ENCODE results near the gene RPUSD4. TPM values are rescaled to one million over a fixed set of nuclear protein-coding genes. Genes with fewer than 3 reads are reported as not detected.

Gene RPUSD4
- total and polyA plus RNA-seq, 2 experiments from 2014 or later: 20.8 to 60.8 TPM

GRCh38 chr11:126254819-126255218, 43.4 kb upstream of the RPUSD4 start:
- Mint-ChIP-seq H3K27ac (no peak overlapping the region), H3K4me3 (no peak overlapping the region), H3K36me3 (ENCODE audit: low read depth) (peaks cover 58% of the 10 kb centered on the region; the same call in 2 of the 3 replicates), H3K9me3 (no peaks in the 10 kb centered on the region), H3K27me3 (ENCODE audit: insufficient read depth, low read depth, poor library complexity) (no peaks in the 10 kb centered on the region), H3K4me1 (no peaks in the 10 kb centered on the region)
- Histone ChIP-seq H4K20me1 (replicated peaks; ENCODE audit: insufficient read depth) (0 out of 2 replicates have a peak, but pooled peaks cover 5% of the 10 kb centered on the region), H2AFZ (no peak overlapping the region), H3K9me2 (ENCODE audit: insufficient read depth) (no peaks in the 10 kb centered on the region), H3K4me2 (no peak overlapping the region), H3K4me3 (no peak overlapping the region), H3K4me1 (ENCODE audit: insufficient read depth) (no peaks in the 10 kb centered on the region), H3K36me3 (ENCODE audit: insufficient read depth) (peaks cover 19% of the 10 kb centered on the region), H3K27ac (ENCODE audit: low read depth) (no peak overlapping the region), H3K27me3 (ENCODE audit: insufficient read depth) (no peaks in the 10 kb centered on the region), H3F3A (replicated peaks; ENCODE audit: low read depth) (peaks cover 6% of the 10 kb centered on the region; the same call in 1 of the 2 replicates), H3K79me2 (replicated peaks; ENCODE audit: insufficient read depth) (no peaks in the 10 kb centered on the region)
- ATAC-seq: no peak
- no peak for DNase-seq (ENCODE audit: low spot score)
- TF ChIP-seq ZNF462 (CRISPR knock-in tag; IDR thresholded peaks at IDR 0.05) (no peak), ZNF114 (CRISPR knock-in tag; IDR thresholded peaks at IDR 0.05) (no peak), EZH2phosphoT487 (IDR thresholded peaks at IDR 0.05; ENCODE audit: unreplicated experiment) (no peak), EZH2 (IDR thresholded peaks at IDR 0.05; ENCODE audit: low read depth, unreplicated experiment) (no peak), STAT1 (IDR thresholded peaks at IDR 0.05; ENCODE audit: unreplicated experiment) (no peak), JUNB (IDR thresholded peaks at IDR 0.05; ENCODE audit: unreplicated experiment) (no peak), ETS1 (IDR thresholded peaks at IDR 0.05) (no peak), CREB1 (CRISPR knock-in tag; IDR thresholded peaks at IDR 0.05; ENCODE audit: low read depth) (no peak), POLR2AphosphoS5 (IDR thresholded peaks at IDR 0.05; ENCODE audit: low read depth) (no peak), REST (IDR thresholded peaks at IDR 0.05; ENCODE audit: unreplicated experiment) (no peak), ZNF331 (CRISPR knock-in tag; IDR thresholded peaks at IDR 0.05; ENCODE audit: low read depth) (no peak), CTCF (conservative IDR thresholded peaks at IDR 0.05; ENCODE audit: low read depth in 2 of 2) (no peak), NANOG (IDR thresholded peaks at IDR 0.05; ENCODE audit: borderline replicate concordance) (no peak)

Measured in GM23338 (cell line).